Fibroblast of skin of abdomen (primary cell): ENCODE data around the gene RTEL1.
"Not testable (repeated sequence)": the region's sequence is repeated elsewhere in the genome, so short reads cannot be mapped to it uniquely, and the experiment has no call there.

Source experiments
- DNase-seq: peaks from one replicate; pipeline ENCODE4 v3.0.0-alpha.2; 2013

RTEL1 gene

DNA sequence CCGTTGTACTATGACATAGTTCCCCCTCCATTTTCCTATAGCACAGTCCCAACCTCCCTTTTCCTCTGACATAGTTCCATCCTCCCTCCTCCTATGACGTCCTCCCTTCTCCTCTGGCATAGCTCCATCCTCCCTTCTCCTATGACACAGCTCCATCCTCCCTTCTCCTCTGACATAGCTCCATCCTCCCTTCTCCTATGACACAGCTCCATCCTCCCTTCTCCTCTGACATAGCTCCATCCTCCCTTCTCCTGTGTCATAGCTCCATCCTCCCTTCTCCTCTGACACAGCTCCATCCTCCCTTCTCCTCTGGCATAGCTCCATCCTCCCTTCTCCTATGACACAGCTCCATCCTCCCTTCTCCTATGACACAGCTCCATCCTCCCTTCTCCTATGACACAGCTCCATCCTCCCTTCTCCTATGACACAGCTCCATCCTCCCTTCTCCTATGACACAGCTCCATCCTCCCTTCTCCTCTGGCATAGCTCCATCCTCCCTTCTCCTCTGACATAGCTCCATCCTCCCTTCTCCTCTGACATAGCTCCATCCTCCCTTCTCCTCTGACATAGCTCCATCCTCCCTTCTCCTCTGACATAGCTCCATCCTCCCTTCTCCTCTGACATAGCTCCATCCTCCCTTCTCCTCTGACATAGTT lies 65.0 kb downstream of the RTEL1 start:
- DNase-seq: not testable (repeated sequence)

DNA sequence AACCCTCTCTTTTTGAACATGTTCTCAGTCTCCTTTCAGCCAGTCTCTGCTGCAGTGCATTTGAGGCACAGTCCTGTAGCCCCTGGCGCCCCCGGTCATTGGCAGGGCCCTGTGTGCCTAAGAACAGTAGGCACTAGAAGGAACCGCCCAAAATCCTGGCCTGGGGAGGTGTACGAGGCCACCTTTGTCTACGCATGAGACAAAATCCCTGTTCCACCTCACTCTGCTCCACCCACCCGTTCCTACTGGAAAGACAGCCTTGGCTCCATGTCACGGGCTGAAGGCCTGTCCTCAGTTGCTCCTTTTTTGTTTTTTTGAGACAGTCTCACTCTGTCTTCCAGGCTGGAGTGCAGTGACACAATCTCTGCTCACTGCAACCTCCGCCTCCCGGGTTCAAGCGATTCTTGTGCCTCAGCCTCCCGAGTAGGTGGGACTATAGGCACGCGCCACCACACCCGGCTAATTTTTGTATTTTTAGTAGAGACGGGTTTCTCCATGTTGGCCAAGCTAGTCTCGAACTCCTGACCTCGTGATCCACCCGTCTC lies 72.1 kb downstream of the RTEL1 start:
- DNase-seq: not testable (repeated sequence)

DNA sequence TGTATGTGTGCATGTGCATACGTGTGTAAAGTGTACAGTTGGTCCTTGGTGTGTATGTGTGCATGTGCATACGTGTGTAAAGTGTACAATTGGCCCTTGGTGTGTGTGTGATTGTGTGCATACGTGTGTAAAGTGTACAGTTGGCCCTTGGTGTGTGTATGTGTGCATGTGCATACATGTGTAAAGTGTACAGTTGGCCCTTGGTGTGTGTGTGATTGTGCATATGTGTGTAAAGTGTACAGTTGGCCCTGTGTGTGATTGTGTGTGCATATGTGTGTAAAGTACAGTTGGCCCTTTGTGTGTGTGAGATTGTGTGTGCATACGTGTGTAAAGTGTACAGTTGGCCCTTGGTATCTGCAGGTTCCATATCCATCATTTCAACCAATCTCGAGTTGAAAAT lies 73.3 kb downstream of the RTEL1 start:
- DNase-seq: no peak

DNA sequence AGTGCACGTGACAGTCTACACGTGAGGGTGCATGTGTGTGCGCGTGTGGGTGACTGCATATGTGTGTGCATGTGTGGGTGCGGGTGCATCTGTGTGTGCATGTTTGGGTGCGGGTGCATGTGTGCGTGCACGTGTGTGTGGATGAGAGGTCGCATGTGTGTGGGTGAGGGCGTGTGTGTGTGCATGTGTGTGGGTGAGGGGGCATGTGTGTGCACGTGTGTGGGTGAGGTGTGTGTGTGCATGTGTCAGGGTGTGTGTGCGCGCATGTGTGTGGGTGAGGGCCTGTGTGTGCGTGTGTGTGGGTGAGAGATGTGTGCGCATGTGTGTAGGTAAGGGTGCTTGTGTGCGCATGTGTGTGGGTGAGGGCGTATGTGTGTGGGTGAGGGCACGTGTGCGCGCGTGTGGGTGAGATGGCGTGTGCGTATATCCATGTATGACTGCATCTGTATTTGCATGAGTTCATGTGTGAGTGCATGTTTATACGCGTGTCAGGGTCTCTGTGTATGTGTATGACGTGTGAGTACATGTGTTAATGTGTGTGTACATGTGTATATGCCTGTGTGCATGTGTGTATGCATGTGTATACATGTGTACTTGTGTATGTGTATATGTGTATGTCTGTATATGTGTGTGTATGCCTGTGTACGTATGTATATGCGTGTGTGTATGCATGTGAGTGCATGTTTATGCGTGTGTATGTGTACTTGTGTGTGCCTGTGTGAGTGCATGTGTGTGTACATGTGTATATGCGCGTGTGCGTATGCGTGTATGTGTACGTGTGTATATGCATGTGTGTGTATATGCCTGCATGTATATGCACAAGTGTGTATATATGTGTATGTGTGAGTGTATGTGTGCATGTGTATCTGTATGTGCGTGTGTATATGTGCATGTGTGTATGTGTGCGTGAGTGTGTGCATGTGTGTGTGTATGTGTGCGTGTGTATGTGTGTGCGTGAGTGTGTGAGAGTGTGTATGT lies 74.3 kb downstream of the RTEL1 start:
- DNase-seq: no peak

- no peak for DNase-seq
These were observed 75.0 kb downstream of the RTEL1 start for GRCh38 chr20:63733117-63733516.

DNA sequence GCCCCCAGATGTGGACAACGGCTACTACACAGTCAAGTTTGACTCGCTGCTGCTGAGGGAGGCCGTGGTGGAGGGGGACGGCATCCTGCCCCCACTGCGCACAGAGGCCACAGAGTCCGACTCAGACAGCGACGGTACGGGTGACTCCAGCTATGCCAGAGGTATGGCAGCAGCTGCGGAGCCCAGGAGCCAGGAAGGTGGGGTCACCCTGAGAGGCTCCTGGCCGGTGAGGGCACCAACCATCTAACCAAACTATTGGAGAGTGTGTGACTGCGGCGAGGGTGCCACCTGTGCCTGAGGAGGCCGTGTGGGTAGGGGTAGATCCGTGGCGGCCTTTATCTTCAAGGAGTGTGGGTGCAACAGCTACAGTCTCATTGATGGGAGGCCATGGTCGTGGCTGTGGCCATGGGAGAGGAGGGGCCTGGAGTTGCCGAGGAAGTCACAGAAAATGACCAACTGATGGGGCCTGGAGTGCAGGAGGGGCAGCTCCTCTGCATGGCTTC lies 75.5 kb downstream of the RTEL1 start:
- DNase-seq: no peak

DNA sequence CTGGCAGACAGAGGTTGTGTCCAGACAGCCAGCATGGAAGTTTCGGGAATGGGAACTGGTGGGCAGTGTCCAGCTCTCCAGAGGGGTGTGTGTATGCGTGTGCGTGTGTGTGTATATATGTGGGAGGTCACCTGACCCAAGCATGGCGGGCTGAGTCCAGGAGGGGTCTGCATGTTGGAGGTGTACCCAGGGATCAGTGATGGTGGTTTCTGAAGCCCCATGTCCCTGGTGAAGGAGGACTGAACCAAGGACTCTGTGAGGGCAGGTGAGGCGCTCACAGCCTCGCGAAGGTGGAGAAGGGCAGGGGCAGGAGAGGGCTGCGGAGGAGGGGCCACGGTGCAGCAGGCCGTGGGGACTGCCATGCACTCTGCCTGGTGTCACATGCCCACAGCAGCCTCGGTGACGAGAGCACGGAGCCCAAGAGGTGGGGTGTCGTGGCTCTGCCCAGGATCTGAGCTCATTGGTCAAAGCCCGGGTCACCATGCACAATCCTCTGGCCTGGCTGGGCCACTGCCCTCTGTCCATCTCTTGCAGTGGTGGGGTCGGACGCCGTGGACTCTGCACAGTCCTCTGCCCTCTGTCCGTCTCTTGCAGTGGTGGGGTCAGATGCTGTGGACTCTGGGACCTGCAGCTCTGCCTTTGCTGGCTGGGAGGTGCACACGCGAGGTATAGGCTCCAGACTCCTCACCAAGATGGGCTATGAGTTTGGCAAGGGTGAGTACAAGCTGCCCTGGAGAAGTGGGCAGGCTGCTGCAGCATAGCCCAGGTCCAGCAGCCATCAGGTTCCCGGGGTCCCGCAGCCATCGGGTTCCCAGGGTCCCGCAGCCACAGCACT lies 76.2 kb downstream of the RTEL1 start:
- no peak for DNase-seq

- DNase-seq: no peak
These were observed 77.1 kb downstream of the RTEL1 start for GRCh38 chr20:63734946-63735858.

DNA sequence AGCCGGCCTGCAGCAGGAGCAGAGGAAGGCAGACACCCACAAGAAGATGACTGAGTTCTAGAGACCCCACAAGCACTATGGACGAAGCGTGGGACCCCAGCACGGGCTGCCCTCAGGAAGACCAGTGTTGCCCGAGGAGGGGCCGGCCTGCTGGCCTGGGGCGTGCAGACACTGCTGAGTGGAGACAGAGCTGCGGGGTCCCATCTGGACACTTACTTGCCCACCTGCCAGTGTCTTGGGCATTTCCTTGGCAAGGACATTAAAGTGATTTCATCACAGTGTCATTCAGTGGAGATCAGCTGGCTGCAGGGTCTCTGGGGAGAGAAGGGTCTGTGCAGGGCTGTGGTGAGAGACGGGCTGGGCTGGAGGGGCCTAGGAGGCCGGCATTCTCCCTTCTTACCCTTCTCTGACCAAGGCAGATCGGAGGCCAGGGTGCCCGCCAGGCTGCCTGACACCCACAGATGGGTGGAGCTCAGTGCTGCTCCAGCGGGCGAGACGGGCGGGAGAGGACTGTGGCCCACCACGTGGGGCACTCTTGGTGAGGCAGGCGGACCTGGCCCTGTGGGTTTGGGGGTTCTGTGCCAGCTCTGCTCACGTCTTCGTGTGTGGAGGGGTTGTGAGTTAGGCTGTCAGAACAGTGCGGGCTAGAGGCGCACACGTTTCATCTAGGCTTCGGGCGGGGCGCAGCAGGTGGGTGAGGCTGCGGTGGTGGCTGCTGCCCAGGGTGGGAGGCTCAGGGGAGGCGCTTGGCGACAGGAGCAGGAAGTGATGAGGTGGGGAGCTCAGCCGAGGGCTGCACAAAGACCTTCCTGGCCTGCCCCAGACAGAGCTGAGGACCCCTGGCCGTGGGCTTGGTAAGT lies 78.0 kb downstream of the RTEL1 start, which contains the start of gene LIME1:
Gene LIME1, plus strand, starts transcription at position 806 of the 860 bp plus-strand sequence. CDS start 886 bp downstream, outside the sequence.
- no peak for DNase-seq

GRCh38 chr20:63736893-63737694 lies 79.0 kb downstream of the RTEL1 start:
- DNase-seq: no peak

GRCh38 chr20:63737695-63737944 lies 79.5 kb downstream of the RTEL1 start:
- no peak for DNase-seq

DNA sequence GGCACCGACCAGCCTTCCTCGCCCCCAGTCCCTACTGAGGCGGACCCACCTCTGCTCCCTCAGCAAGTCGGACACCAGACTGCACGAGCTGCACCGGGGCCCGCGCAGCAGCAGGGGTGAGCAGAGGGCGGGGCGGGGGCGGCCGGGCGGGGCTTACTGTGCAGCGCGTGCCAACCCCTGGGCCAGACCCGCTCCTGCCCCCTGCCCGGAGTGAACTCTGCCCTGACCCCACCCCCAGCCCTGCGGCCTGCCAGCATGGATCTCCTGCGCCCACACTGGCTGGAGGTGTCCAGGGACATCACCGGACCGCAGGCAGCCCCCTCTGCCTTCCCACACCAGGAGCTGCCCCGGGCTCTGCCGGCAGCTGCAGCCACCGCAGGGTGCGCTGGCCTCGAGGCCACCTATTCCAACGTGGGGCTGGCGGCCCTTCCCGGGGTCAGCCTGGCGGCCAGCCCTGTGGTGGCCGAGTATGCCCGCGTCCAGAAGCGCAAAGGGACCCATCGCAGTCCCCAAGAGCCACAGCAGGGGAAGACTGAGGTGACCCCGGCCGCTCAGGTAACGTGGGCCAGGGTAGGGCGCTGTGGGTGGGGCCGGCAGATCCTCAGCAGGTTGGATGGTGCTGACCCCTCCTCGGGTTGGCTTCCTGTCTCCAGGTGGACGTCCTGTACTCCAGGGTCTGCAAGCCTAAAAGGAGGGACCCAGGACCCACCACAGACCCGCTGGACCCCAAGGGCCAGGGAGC lies 80.0 kb downstream of the RTEL1 start:
- no peak for DNase-seq

GRCh38 chr20:63738687-63739129 lies 80.6 kb downstream of the RTEL1 start:
- peak; percentile 14 for DNase-seq

DNA sequence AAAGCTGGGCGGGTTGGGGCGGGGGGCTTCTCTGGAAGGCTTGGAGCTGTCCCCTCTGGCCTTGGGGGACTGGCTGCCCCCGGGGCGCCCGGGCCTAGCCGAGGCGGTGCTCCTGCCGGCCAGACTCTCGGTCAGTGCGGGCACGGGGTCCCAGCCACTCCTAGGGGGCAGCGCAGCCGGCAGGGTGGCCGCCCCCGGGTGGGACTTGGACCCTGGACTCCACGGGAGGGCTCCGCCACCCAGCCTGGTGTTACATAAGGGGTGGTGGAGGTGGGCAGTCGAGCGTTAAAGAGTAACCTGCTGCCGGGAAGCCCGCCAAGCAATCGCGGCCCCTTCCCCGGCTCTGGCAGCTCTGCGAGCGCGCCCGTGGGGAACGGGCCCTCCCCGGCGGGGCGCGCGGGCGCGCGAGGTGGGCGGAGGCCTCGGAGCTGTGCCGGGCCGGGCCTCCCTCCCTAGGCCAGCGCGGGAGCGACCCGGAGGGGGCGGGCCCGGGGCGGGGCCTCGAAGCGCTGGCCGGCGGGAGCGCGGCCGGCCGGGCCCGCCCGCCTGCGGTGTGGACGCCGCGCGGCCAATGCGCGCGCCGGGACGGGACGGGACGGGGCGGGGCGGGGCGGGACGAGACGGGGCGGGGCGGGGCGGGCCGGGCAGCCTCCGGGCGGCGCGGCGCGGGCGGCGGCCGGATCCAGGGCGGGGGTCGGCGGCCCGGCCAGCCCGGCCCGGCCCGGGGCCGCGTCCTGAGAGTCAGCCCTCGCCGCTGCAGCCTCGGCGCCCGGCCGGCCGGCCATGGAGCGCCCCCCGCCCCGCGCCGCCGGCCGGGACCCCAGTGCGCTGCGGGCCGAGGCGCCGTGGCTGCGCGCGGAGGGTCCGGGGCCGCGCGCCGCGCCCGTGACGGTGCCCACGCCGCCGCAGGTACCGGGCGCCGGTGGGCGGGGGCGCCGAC lies 81.3 kb downstream of the RTEL1 start, which contains the start of gene SLC2A4RG:
Gene SLC2A4RG, plus strand, starts transcription at position 647 of the 940 bp plus-strand sequence. Its CDS starts 137 bp downstream, at position 784.
- peak; percentile 80 for DNase-seq

DNA sequence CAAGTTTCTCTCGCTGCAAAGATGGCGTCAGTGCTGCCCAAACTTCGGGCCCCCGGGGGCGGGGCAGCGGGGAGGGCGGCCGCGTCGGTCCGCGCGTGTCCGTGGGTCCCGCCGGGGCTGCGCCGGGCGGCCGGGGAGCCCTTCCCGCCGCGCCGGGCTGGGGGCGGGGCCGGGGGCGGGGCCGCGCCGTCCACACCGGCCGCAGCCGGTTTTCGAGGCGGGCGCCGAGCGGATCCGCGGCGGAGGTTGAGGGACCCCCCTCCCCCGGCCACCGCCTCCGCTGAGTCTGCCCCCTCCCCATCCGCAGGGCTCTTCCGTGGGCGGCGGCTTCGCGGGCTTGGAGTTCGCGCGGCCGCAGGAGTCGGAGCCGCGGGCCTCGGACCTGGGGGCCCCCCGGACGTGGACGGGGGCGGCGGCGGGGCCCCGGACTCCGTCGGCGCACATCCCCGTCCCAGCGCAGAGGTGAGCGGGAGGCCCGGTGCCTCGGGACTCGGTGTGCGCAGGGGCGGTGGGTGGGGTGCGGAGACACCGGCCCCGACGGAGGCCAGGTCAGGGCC lies 82.0 kb downstream of the RTEL1 start:
- DNase-seq: peak; percentile 45

DNA sequence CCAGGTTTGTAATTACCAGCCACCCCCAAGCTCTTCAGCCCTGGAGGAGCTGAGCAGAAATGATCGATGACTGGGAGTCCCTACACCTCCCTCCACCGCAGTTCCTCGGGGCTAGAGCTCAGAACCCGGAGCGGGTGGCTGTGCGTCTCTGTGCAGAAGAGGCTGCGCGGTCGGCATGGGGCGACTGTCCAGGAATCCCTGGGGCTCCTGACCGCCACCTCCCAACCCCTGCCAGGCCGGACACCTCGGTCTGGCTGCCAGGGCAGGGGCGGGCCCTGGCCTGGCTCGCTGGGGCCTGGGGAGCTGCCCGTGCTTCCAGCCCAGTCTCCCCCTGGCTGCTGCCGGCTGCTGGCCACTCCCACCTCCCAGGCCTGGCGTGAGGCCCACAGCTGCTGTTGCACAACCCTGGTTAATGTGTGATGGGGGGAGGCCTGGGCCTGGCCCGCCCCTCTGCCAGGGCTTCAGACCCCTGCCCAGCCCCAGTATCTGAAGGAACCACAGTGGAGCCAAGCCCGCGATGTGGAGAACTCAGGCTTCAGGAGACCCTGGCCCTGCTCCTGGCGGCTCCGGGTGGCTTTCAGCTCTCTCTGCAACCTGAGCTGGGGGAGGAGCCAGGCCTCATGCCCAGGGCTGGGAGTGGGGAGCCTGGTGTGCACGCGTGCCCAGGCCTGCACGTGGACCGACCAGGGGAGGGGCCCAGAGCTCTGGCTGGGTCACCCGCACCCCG lies 82.7 kb downstream of the RTEL1 start:
- peak; percentile 87 for DNase-seq
